A172 (cell line): ENCODE data around the gene HCAR2. TPM values are rescaled to one million over a fixed set of nuclear protein-coding genes. Genes with fewer than 3 reads are reported as not detected.
"Not testable (repeated sequence)": the region's sequence is repeated elsewhere in the genome, so short reads cannot be mapped to it uniquely, and the experiment has no call there.

ENCODE experiments used
- DNase-seq: peaks from one replicate; pipeline ENCODE4 v3.0.0-alpha.2; 2015; ENCODE audit warnings: low spot score
- total RNA-seq: library from RNA; depleted of rRNA; stranded (reverse); fragments of >200 nt; shearing (Covaris generic); gene quantifications from 2 replicates; pipeline ENCODE4 v1.2.3, GENCODE V29; 2014

Gene HCAR2
- total RNA-seq, 1 experiment from 2014 or later = not detected

GRCh38 chr12:122716658-122717057 lies 13.5 kb upstream of the HCAR2 start, which contains the start of gene HCAR3:
Gene HCAR3 (minus strand): TSS chr12:122716811. CDS start chr12:122716737, 74 bp downstream.
- not testable (repeated sequence) for DNase-seq

DNA sequence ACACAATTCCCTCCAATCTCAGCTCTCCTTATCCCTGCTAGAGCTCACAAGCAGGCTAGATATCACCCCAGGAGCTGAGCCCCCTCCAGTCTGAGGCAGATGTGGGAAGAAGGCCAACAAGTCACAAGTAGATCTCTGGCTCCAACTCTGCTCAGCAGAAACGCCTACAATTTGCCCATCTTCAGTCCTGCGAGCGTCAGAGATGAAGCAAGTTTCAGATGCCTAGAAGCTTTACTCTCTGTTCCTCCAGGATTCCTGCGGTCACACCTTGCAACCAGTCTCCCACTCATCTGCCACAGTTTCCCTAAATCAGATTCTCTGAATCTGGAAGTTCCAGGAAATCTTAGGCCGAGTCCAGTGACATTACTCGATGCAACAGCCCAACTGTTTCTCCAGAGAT lies 12.1 kb upstream of the HCAR2 start:
- DNase-seq = not testable (repeated sequence)

DNA sequence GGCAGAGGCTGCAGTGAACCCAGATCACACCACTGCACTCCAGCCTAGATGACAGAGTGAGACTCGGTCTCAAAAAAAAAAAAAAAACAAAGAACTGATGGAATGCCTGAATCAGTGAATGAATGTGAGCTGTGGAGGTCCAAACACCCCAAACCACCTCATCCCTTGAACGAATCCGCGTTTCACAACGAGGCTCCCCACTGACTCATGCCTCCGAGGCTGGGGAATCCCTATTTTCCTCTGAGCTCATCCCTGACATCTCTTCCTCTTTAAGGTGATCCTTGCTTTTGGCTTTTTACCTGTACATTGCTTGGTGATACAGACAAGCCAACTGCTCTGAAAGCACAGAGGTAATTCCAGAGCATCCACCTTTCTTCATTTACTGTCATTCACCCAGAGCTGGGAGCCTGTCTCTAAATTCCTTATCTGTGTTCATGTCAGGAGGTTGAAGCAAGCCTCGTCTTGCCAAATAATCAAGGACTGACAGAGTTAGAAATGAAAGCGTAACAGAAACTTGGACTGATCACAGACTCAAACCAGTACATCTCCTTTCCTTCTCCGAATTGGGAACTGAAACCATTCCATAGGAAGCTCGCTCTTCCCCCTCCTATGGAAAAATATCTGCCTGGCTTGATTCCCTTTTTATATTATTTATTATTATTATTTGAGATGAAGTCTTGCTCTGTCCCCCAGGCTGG lies 10.5 kb upstream of the HCAR2 start:
- DNase-seq = not testable (repeated sequence)

GRCh38 chr12:122711266-122711665 lies 8.1 kb upstream of the HCAR2 start:
- not testable (repeated sequence) for DNase-seq

- not testable (repeated sequence) for DNase-seq
Observed at GRCh38 chr12:122710341-122710740, 7.2 kb upstream of the HCAR2 start.

GRCh38 chr12:122709287-122709686 lies 6.1 kb upstream of the HCAR2 start:
- DNase-seq = not testable (repeated sequence)

- DNase-seq = not testable (repeated sequence)
Observed at GRCh38 chr12:122703841-122704240, 684 bp upstream of the HCAR2 start.

DNA sequence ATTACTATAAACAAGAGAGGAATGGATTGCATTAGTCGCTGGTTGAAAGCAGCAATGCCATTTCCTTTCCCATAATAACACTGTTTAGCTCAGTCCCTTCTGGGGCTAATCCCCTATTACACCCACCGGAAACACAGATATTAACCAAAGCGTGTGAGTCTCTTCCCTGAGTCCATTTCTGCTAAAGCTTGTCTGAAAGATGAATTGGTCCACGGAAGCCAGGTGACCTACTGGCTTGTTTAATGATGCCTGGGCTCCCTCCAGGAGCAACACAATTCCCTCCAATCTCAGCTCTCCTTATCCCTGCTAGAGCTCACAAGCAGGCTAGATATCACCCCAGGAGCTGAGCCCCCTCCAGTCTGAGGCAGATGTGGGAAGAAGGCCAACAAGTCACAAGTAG lies 1.7 kb downstream of the HCAR2 start:
- not testable (repeated sequence) for DNase-seq

DNA sequence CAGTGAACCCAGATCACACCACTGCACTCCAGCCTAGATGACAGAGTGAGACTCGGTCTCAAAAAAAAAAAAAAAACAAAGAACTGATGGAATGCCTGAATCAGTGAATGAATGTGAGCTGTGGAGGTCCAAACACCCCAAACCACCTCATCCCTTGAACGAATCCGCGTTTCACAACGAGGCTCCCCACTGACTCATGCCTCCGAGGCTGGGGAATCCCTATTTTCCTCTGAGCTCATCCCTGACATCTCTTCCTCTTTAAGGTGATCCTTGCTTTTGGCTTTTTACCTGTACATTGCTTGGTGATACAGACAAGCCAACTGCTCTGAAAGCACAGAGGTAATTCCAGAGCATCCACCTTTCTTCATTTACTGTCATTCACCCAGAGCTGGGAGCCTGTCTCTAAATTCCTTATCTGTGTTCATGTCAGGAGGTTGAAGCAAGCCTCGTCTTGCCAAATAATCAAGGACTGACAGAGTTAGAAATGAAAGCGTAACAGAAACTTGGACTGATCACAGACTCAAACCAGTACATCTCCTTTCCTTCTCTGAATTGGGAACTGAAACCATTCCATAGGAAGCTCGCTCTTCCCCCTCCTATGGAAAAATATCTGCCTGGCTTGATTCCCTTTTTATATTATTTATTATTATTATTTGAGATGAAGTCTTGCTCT lies 3.0 kb downstream of the HCAR2 start:
- not testable (repeated sequence) for DNase-seq

DNA sequence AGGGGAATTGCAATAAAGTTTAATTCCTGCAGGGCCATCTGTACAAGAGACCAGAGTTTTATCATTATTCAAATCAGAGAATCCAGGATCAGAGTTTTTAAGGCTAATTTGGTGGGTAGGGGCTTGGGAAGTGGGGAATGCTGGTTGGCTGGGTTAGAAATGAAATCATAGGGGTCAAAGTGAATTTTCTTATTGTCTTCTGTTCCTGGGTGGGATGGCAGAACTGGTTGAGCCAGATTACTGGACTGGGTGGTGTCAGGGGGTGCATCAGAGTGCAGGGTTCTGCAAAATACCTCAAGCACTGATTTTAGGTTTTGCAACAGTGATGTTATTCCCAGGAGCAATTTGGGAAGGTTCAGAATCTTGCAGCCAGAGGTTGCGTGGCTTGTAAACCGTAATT lies 6.2 kb downstream of the HCAR2 start:
- DNase-seq = not testable (repeated sequence)

- no peak for DNase-seq
Observed at GRCh38 chr12:122691566-122691965, 11.6 kb downstream of the HCAR2 start.

GRCh38 chr12:122688291-122688690 lies 14.9 kb downstream of the HCAR2 start:
- no peak for DNase-seq

GRCh38 chr12:122687086-122687485 lies 16.1 kb downstream of the HCAR2 start:
- peak; percentile 27 for DNase-seq

- no peak for DNase-seq
Observed at GRCh38 chr12:122686538-122686937, 16.6 kb downstream of the HCAR2 start.

DNA sequence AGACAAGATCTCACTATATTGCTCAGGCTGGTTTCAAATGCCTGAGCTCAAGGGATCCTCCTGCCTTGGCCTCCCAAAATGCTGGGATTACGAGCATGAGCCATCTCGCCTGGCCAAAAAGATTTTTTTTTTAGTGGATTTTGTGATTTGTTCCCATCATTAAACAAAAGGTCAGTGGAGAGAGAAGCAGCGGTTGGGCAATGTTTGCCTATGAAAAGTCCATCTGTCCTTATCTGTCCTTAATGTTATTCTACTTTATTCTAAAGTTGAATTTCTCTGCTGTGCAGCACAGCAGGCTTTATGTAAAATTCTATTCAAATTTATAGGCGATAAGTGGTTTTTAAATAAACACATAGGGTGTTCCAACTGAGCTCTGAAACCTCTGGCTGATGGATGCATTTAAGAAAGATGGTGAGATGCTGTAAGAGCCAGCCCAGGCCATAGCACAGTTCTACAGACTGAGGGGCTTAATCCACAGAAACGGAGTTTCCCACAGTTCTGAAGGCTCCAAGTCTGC lies 18.8 kb downstream of the HCAR2 start:
- DNase-seq = no peak

- DNase-seq = no peak
Observed at GRCh38 chr12:122681814-122682213, 21.3 kb downstream of the HCAR2 start.

DNA sequence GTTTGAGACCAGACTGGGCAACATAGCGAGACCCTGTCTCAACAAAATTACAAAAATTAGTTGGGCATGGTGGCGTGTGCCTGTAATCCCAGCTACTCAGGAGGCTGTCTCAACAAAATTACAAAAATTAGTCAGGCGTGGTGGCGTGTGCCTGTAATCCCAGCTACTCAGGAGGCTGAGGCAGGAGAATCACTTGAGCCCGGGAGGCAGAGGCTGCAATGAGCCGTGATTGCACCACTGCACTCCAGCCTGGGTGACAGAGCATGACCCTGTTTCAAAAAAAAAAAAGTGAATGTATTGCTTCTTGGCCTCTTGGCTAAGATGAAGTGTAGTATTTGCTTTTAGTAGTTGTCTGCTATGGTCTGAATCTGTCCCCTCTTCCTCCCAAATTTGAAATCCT lies 22.2 kb downstream of the HCAR2 start:
- not testable (repeated sequence) for DNase-seq

- DNase-seq = not testable (repeated sequence)
Observed at GRCh38 chr12:122676781-122677180, 26.4 kb downstream of the HCAR2 start.

DNA sequence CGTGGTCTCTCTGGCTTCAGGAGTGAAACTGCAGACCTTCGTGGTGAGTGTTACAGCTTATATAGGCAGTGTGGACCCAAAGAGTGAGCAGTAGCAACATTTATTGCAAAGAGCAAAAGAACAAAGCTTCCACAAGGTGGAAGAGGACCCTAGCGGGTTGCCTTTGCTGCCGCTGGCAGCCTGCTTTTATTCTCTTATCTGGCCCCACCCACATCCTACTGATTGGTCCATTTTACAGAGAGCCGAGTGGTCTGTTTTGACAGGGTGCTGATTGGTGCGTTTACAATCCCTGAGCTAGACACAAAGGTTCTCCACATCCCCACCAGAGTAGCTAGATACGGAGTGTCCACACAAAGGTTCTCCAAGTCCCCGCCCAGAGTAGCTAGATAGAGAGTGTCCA lies 27.1 kb downstream of the HCAR2 start:
- DNase-seq = not testable (repeated sequence)

DNA sequence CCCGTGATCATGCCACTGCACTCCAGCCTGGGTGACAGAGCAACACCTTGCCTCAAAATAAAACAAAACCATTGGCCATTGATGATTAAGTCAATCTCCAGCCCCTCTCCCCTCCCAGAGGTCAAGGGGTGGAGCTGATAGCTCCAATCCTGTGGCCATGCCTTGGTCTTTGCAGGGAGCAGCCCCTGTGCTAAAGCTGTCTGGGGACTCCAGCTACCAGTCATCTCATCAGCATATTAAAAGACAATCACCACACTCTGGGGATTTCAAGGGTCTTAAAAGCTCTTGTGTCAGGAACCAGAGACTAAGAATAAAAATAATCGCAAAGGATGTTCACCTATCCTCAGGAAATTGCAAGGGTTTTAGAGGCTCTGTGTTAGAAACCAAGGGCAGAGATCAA lies 30.6 kb downstream of the HCAR2 start:
- no peak for DNase-seq

DNA sequence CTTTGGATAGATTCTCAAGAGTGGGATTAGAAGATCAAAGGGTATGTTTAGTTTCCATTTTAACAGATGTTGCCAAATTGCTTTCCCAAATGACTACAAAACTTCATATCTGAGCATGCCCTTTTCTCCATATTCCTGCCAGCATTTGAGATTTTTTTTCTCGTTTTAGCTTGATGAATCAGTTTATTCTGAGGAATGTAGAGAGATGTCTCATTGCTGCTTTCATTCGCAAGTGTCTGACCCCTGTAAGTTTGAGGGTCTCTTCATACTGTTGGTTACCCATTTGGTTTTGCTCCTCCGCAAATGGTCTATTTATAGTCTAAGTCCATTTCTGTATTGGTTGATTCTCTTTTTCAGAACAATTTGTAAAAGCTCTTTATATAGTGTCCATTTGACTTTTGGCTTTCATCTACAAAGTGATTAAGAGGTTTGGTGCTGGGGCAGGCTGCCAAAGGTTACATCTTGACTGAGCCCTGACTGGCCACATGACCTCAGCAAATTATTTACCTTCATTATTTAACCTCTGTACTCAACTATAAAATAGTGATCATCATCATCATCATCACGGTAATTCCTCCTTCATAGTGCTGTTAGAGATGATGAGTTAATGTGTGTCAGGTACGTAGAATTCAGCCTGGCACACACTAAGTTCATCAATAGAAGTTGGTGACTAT lies 33.6 kb downstream of the HCAR2 start:
- peak; percentile 35 for DNase-seq

- no peak for DNase-seq
Observed at GRCh38 chr12:122668268-122668667, 34.9 kb downstream of the HCAR2 start.
